Chondrocyte (in vitro differentiated cells): ENCODE results near the gene ALDH6A1. TPM values are rescaled to one million over a fixed set of nuclear protein-coding genes. Genes with fewer than 3 reads are reported as not detected.

Source experiments
- DNase-seq: peaks from one replicate; pipeline ENCODE4 v3.0.0; 2021; ENCODE audit warnings: mixed read lengths, low spot score
- H3K27ac Mint-ChIP-seq: one replicate; pipeline ENCODE4 v1.8.0; 2021; ENCODE audit warnings: mild to moderate bottlenecking, moderate library complexity, mixed read lengths; ENCODE audit not compliant: unreplicated experiment
- H3K27me3 Mint-ChIP-seq: 2 replicates; pipeline ENCODE4 v1.8.0; 2021; ENCODE audit warnings: low read depth, mixed read lengths
- H3K36me3 Mint-ChIP-seq: 2 replicates; pipeline ENCODE4 v1.8.0; 2021; ENCODE audit warnings: low read depth, mixed read lengths
- H3K4me1 Mint-ChIP-seq: 2 replicates; pipeline ENCODE4 v1.8.0; 2021; ENCODE audit warnings: low read depth, mild to moderate bottlenecking, mixed read lengths
- H3K4me3 Mint-ChIP-seq: one replicate; pipeline ENCODE4 v1.8.0; 2021; ENCODE audit warnings: mild to moderate bottlenecking, moderate library complexity, mixed read lengths; ENCODE audit not compliant: unreplicated experiment
- H3K9me3 Mint-ChIP-seq: 2 replicates; pipeline ENCODE4 v1.8.0; 2021; ENCODE audit warnings: low read depth, mixed read lengths
- CTCF ChIP-seq: fragments of 200-600 bp; sonication (generic); IDR thresholded peaks from 2 replicates; pipeline ENCODE4 v1.5.0; 2021; ENCODE audit warnings: antibody characterized with exemption, mild to moderate bottlenecking, moderate library complexity
- total RNA-seq: library from RNA; stranded (reverse); gene quantifications from 3 replicates; pipeline ENCODE4 v1.2.1, GENCODE V29; 2021

Gene ALDH6A1
- total RNA-seq, 1 donor from 2014 or later = 11.9 TPM

GRCh38 chr14:74109369-74109768, 25.1 kb upstream of the ALDH6A1 start:
- Mint-ChIP-seq H3K27me3 (no peaks in the 10 kb centered on the region), H3K36me3 (peaks cover 14% of the 10 kb centered on the region), H3K4me1 (no peaks in the 10 kb centered on the region), H3K4me3 (no peak overlapping the region), H3K9me3 (no peaks in the 10 kb centered on the region), H3K27ac (no peak overlapping the region)
- no peak for DNase-seq
- no peak for TF ChIP-seq CTCF

- no peak for TF ChIP-seq CTCF
- Mint-ChIP-seq H3K36me3 (peaks cover 12% of the 10 kb centered on the region), H3K27me3 (no peaks in the 10 kb centered on the region), H3K27ac (no peak overlapping the region), H3K9me3 (no peaks in the 10 kb centered on the region), H3K4me1 (no peaks in the 10 kb centered on the region), H3K4me3 (no peak overlapping the region)
- DNase-seq = no peak
These were observed 21.1 kb upstream of the ALDH6A1 start for GRCh38 chr14:74105381-74105780.

- TF ChIP-seq CTCF = no peak
- Mint-ChIP-seq H3K36me3 (peaks cover 3% of the 10 kb centered on the region), H3K27ac (no peak overlapping the region), H3K4me1 (peaks cover 9% of the 10 kb centered on the region), H3K4me3 (no peak overlapping the region), H3K27me3 (no peaks in the 10 kb centered on the region), H3K9me3 (no peaks in the 10 kb centered on the region)
- DNase-seq = no peak
These were observed 5.2 kb upstream of the ALDH6A1 start for GRCh38 chr14:74089251-74090020.

- DNase-seq = no peak
- Mint-ChIP-seq H3K27me3 (no peaks in the 10 kb centered on the region), H3K4me3 (peak overlapping the region; percentile 96), H3K9me3 (no peaks in the 10 kb centered on the region), H3K27ac (no peak overlapping the region), H3K4me1 (peaks cover 25% of the 10 kb centered on the region), H3K36me3 (peaks cover 2% of the 10 kb centered on the region)
- no peak for TF ChIP-seq CTCF
These were observed 1.6 kb upstream of the ALDH6A1 start for GRCh38 chr14:74085828-74086227.

GRCh38 chr14:74085047-74085637, 889 bp upstream of the ALDH6A1 start:
- peaks cover 2% of the 10 kb centered on the region for H3K36me3 Mint-ChIP-seq
- peak overlapping the region; percentile 97 for H3K27ac Mint-ChIP-seq
- no peak for DNase-seq
- no peaks in the 10 kb centered on the region for H3K9me3 Mint-ChIP-seq
- no peak for TF ChIP-seq CTCF
- H3K4me1 Mint-ChIP-seq = peaks cover 25% of the 10 kb centered on the region
- peak overlapping the region; percentile 96 for H3K4me3 Mint-ChIP-seq
- no peaks in the 10 kb centered on the region for H3K27me3 Mint-ChIP-seq
